MCF 10A (cell line): Measurements from ENCODE around the gene RAB36. TPM values are rescaled to one million over a fixed set of nuclear protein-coding genes. Genes with fewer than 3 reads are reported as not detected.

Experiments used
- BruUV-seq: library from RNA; stranded (reverse); fragments of 400-500 nt; replicated peaks from 2 replicates; lab custom pipeline; 2021; lab: Mats Ljungman, UMichigan
- CTCF ChIA-PET: fragments of 300-600 bp; sonication (Branson Sonifier 250); formaldehyde crosslinking; extraction: SDS; loops from one replicate; lab custom pipeline; 2021; ENCODE audit warnings: antibody characterized with exemption, inconsistent platforms; lab: Yijun Ruan, JAX
- POLR2A ChIA-PET: fragments of 300-600, 350-650 bp; sonication (Branson Sonifier 250); formaldehyde crosslinking; extraction: SDS; loops from one replicate; lab custom pipeline; 2020; ENCODE audit warnings: antibody characterized with exemption, inconsistent platforms; lab: Yijun Ruan, JAX
- DNase-seq: peaks from one replicate; pipeline ENCODE4 v3.0.0-alpha.2; 2018; ENCODE audit not compliant: unreplicated experiment
- H3K27ac Mint-ChIP-seq: one replicate; pipeline ENCODE4 v1.8.0; 2022; ENCODE audit warnings: mild to moderate bottlenecking, low read depth, mixed read lengths; ENCODE audit not compliant: unreplicated experiment
- H3K27me3 Mint-ChIP-seq: one replicate; pipeline ENCODE4 v1.8.0; 2022; ENCODE audit warnings: mixed read lengths; ENCODE audit not compliant: insufficient read depth, unreplicated experiment
- H3K36me3 Mint-ChIP-seq: one replicate; pipeline ENCODE4 v1.8.0; 2022; ENCODE audit warnings: mild to moderate bottlenecking, moderate library complexity, mixed read lengths; ENCODE audit not compliant: insufficient read depth, unreplicated experiment
- H3K4me1 Mint-ChIP-seq: one replicate; pipeline ENCODE4 v1.8.0; 2022; ENCODE audit warnings: mixed read lengths; ENCODE audit not compliant: insufficient read depth, unreplicated experiment
- H3K4me3 Mint-ChIP-seq: one replicate; pipeline ENCODE4 v1.8.0; 2022; ENCODE audit warnings: mild to moderate bottlenecking, moderate library complexity, mixed read lengths; ENCODE audit not compliant: unreplicated experiment
- H3K9me3 Mint-ChIP-seq: one replicate; pipeline ENCODE4 v1.8.0; 2022; ENCODE audit warnings: mixed read lengths; ENCODE audit not compliant: unreplicated experiment
- intact Hi-C: fragments of 100-400 bp; cut with micrococcal nuclease; formaldehyde crosslinking; loops from 2 replicates; pipeline ENCODE4 v1.14.1; 2022
- total RNA-seq: library from RNA; stranded (reverse); gene quantifications from 2 replicates; pipeline ENCODE4 v1.2.3, GENCODE V29; 2022
- TF ChIP-seq, protein P1 (sequence below): fragments of 200-600 bp; IDR thresholded peaks from one replicate; pipeline ENCODE4 v1.8.0; 2022; ENCODE audit warnings: antibody characterized with exemption, mild to moderate bottlenecking; ENCODE audit not compliant: unreplicated experiment

RAB36 gene
- total RNA-seq, 1 experiment from 2014 or later = 8.5 TPM

DNA sequence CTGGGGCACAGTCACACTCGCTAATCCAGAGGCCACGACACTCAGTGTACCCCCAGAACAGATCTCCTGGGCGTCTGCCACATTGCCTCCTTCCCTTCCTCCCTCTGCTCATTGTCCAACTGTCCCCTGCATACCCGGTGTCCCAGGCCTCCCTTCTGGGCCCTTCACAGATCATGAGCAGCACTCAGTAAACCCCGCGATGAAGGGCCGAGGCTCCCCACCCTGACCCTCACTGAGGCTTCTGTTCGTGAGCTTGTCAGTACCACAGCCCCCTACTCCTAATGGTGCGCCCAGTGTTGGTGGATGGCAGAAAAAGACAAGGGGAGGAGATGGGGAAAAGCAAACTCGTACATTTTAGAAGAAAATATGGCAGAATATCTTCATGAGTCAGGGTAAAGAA, 16.1 kb upstream of the RAB36 start:
- no peaks in the 10 kb centered on the region for H3K36me3 Mint-ChIP-seq
- TF ChIP-seq, protein P1, sequence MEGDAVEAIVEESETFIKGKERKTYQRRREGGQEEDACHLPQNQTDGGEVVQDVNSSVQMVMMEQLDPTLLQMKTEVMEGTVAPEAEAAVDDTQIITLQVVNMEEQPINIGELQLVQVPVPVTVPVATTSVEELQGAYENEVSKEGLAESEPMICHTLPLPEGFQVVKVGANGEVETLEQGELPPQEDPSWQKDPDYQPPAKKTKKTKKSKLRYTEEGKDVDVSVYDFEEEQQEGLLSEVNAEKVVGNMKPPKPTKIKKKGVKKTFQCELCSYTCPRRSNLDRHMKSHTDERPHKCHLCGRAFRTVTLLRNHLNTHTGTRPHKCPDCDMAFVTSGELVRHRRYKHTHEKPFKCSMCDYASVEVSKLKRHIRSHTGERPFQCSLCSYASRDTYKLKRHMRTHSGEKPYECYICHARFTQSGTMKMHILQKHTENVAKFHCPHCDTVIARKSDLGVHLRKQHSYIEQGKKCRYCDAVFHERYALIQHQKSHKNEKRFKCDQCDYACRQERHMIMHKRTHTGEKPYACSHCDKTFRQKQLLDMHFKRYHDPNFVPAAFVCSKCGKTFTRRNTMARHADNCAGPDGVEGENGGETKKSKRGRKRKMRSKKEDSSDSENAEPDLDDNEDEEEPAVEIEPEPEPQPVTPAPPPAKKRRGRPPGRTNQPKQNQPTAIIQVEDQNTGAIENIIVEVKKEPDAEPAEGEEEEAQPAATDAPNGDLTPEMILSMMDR = no peak
- POLR2A ChIA-PET = no interaction called here
- intact Hi-C loops = no loop called here
- peak overlapping the region; percentile 32 for H3K27ac Mint-ChIP-seq
- no peaks in the 10 kb centered on the region for H3K4me1 Mint-ChIP-seq
- no TSS peak for BruUV-seq
- DNase-seq = no peak
- H3K27me3 Mint-ChIP-seq = peaks cover 19% of the 10 kb centered on the region
- no peak overlapping the region for H3K4me3 Mint-ChIP-seq
- CTCF ChIA-PET = interaction anchor here (0.7 to 4.8 kb wide), 5 partner anchors 15 to 667 kb away, joined by 3 to 160 read pairs (median 7); no protein-coding TSS in a partner anchor
- H3K9me3 Mint-ChIP-seq = no peaks in the 10 kb centered on the region

DNA sequence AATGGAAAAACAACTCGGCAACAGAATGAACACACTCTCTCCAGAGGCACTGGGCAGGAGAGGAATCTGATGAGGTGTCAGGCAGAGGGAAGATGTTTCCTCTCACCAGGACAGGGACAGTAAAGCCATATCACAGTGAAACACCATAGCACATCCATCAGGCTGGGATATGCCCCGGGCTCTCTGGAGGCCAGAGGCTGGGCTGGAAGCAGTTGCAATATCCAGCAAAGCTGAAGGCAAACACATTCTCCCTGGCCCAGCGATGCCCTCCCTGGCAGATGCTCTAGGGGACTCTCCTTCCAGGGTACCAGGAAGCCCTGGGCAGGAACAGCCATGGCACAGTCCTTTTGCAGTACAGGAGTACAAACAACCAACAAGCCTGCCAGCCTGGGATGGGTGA, 14.6 kb upstream of the RAB36 start:
- no peak overlapping the region for H3K4me3 Mint-ChIP-seq
- CTCF ChIA-PET = interaction anchor here (3.3 to 4.8 kb wide), 2 partner anchors 172 kb away, joined by 33 to 160 read pairs; no protein-coding TSS in a partner anchor
- TF ChIP-seq, protein P1 = no peak

DNA sequence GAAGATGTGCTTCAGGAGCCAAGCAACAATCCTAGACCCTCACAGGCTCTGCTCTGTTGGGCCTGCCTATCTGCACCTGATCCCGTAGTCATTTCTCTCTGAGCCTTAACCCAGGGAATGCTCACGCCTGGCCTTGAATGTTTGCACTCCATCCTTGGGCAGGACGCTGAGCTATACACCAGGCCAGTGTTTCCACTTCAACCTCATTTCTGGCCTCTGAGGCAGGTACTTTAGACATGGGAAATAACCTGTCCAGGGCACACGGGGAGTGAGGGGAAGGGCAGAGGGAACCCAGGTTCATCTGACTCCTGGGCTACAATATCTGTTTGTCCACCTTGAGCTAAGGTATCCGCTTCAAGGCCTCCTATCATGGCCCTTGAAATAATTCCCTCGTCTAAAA, 13.3 kb upstream of the RAB36 start:
- H3K4me3 Mint-ChIP-seq = no peak overlapping the region
- no peaks in the 10 kb centered on the region for H3K9me3 Mint-ChIP-seq
- no peaks in the 10 kb centered on the region for H3K36me3 Mint-ChIP-seq
- no peak for DNase-seq
- intact Hi-C loops = no loop called here
- CTCF ChIA-PET = interaction anchor here (0.7 to 3.3 kb wide), 3 partner anchors 173 to 254 kb away, joined by 3 to 33 read pairs (median 9); no protein-coding TSS in a partner anchor
- H3K27ac Mint-ChIP-seq = no peak overlapping the region
- peaks cover 19% of the 10 kb centered on the region for H3K27me3 Mint-ChIP-seq
- H3K4me1 Mint-ChIP-seq = no peaks in the 10 kb centered on the region
- TF ChIP-seq, protein P1 = no peak
- POLR2A ChIA-PET = interaction anchor here (0.7 kb wide), 1 partner anchor 173 kb away, joined by 3 read pairs; no protein-coding TSS in a partner anchor
- BruUV-seq = no TSS peak

More for the DNA sequence above, 14.6 kb upstream of the RAB36 start:
- POLR2A ChIA-PET = no interaction called here
- BruUV-seq = no TSS peak
- Mint-ChIP-seq H3K4me1 (no peaks in the 10 kb centered on the region), H3K36me3 (no peaks in the 10 kb centered on the region), H3K27ac (no peak overlapping the region), H3K9me3 (no peaks in the 10 kb centered on the region), H3K27me3 (peaks cover 19% of the 10 kb centered on the region)
- DNase-seq = no peak
- intact Hi-C loops = no loop called here

DNA sequence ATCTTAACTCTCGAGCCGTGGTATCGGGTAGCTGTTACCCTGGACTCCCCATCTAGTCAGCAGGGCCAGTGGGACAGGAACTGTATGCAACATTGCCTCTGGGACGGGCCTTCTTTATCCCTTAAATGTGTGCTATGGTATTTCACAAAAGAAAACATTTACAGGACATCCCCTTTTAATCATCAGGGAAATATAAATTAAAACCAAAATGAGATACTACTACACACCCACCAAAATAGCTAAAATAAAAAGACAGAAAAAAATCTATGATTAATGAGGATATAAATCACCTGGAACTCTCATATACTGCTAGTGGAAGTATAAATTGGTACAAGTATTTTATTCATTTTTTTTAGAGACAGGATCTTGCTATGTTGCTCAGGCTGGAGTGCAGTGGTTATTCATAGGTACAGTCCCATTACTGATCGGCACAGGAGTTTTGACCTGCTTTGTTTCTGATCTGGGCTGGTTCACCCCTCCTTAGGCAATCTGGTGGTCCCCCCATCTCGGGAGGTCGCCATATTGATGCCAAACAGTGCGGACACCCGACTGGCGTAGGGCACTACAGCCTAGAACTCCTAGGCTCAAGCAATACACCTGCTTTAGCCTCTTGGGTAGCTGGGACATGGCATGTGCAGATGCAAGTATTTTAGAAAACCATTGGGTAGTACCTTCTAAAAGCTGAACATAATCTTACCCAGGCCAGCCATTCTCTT, 12.7 kb upstream of the RAB36 start:
- no peak for DNase-seq
- H3K27ac Mint-ChIP-seq = no peak overlapping the region
- ChIA-PET POLR2A (no interaction called here), CTCF (interaction anchor here (0.7 to 3.3 kb wide), 4 partner anchors 173 to 253 kb away, joined by 3 to 33 read pairs (median 6); no protein-coding TSS in a partner anchor)
- peaks cover 19% of the 10 kb centered on the region for H3K27me3 Mint-ChIP-seq
- intact Hi-C loops = no loop called here
- H3K9me3 Mint-ChIP-seq = no peaks in the 10 kb centered on the region
- no TSS peak for BruUV-seq
- no peaks in the 10 kb centered on the region for H3K4me1 Mint-ChIP-seq
- no peaks in the 10 kb centered on the region for H3K36me3 Mint-ChIP-seq
- TF ChIP-seq, protein P1 = no peak
- H3K4me3 Mint-ChIP-seq = no peak overlapping the region
